ENCODE results near the gene RMND1. TPM values are rescaled to one million over a fixed set of nuclear protein-coding genes. Genes with fewer than 3 reads are reported as not detected.

The RMND1 gene
- total and polyA plus RNA-seq, 2 of the 13 experiments (the other 11 are each of a cell fraction or from before 2014, with no cell fraction given): 34.0 to 72.5 TPM

DNA sequence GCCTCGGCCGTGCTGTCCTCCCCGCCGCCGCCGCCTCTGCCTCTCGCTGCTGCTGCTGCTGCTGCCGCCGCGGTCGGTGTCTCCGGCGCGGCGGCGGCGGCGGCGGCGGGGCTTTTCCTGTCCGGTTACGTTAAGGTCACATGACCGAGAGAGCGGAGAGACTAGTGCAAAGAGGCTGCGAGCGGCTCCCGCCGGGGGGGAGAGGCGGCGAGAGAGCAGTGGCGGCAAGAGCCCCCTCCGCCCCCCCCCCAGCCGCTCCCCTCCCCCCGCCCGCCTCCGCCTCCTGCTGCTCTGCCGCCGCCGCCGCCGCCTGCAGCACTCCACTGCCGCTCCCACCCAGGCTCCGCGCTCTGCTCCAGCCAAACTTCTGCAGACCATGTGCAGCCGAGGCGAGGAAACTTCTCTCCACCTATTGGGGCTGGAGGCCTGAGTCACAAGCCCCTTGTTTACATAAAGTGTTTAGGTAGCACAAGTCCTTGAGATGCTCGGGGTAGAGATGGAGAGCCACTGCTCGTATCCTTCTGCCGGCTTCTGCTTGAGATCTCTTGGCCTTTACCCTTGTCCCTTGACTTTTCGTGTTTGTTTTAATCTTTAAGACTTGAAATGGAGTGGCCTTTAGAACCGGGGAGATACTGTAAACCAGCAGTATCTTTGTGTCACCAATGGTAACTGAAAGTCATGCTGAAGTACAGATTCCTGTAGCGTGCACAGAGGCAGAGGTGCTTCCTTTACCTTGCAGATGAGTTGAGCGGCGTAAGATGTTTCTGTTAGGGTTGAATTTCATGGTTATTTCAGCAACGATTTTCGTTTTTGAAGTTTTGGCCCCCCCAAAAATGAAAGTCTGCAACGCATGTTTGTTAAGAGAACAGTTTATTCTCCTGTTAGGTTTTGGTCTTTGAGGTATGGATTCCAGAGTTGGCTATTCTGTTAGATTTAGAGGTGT is 60.2 kb downstream of the RMND1 start, which contains the start of gene ZBTB2 (continued):
- TF ChIP-seq HIVEP1 (CRISPR knock-in tag; IDR thresholded peaks at IDR 0.05): 0 out of 2 replicates have a peak, but pooled peaks have one; percentile 22
- TF ChIP-seq ZC3H4 (CRISPR knock-in tag; IDR thresholded peaks at IDR 0.05; ENCODE audit: borderline replicate concordance): no peak
- no peak; the same call in 1 of the 2 replicates for TF ChIP-seq HNF4A (CRISPR knock-in tag; IDR thresholded peaks at IDR 0.05)
- no peak for TF ChIP-seq SRF (IDR thresholded peaks at IDR 0.05; ENCODE audit: low read depth, low read length)
- TF ChIP-seq ZNF605 (CRISPR knock-in tag; IDR thresholded peaks at IDR 0.05): no peak
- TF ChIP-seq ZMYM3 (CRISPR knock-in tag; IDR thresholded peaks at IDR 0.05): no peak
- TF ChIP-seq HNRNPH1 (optimal IDR thresholded peaks at IDR 0.05; ENCODE audit: low read depth, low read length): no peak
- TF ChIP-seq ZNF746 (CRISPR knock-in tag; IDR thresholded peaks at IDR 0.05): peak; percentile 55; the same call in 1 of the 2 replicates
- no peak for TF ChIP-seq STAG1 (CRISPR knock-in tag; IDR thresholded peaks at IDR 0.05)
- peak; percentile 33; the same call in 1 of the 2 replicates for TF ChIP-seq ZNF503 (CRISPR knock-in tag; IDR thresholded peaks at IDR 0.05)
- no peak for TF ChIP-seq FOXM1 (CRISPR knock-in tag; IDR thresholded peaks at IDR 0.05)
- TF ChIP-seq EHMT2 (IDR thresholded peaks at IDR 0.05; ENCODE audit: borderline replicate concordance, low read depth, low read length): no peak
- TF ChIP-seq, protein P1, sequence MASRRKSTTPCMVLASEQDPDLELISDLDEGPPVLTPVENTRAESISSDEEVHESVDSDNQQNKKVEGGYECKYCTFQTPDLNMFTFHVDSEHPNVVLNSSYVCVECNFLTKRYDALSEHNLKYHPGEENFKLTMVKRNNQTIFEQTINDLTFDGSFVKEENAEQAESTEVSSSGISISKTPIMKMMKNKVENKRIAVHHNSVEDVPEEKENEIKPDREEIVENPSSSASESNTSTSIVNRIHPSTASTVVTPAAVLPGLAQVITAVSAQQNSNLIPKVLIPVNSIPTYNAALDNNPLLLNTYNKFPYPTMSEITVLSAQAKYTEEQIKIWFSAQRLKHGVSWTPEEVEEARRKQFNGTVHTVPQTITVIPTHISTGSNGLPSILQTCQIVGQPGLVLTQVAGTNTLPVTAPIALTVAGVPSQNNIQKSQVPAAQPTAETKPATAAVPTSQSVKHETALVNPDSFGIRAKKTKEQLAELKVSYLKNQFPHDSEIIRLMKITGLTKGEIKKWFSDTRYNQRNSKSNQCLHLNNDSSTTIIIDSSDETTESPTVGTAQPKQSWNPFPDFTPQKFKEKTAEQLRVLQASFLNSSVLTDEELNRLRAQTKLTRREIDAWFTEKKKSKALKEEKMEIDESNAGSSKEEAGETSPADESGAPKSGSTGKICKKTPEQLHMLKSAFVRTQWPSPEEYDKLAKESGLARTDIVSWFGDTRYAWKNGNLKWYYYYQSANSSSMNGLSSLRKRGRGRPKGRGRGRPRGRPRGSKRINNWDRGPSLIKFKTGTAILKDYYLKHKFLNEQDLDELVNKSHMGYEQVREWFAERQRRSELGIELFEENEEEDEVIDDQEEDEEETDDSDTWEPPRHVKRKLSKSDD (CRISPR knock-in tag; IDR thresholded peaks at IDR 0.05; ENCODE audit: low read depth): peak; percentile 25; the same call in 1 of the 2 replicates
- peak; percentile 93 for TF ChIP-seq MAX (IDR thresholded peaks at IDR 0.05)
- TF ChIP-seq, protein P2, sequence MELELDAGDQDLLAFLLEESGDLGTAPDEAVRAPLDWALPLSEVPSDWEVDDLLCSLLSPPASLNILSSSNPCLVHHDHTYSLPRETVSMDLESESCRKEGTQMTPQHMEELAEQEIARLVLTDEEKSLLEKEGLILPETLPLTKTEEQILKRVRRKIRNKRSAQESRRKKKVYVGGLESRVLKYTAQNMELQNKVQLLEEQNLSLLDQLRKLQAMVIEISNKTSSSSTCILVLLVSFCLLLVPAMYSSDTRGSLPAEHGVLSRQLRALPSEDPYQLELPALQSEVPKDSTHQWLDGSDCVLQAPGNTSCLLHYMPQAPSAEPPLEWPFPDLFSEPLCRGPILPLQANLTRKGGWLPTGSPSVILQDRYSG (CRISPR knock-in tag; IDR thresholded peaks at IDR 0.05): no peak; the same call in 1 of the 2 replicates
- TF ChIP-seq ARID3A (IDR thresholded peaks at IDR 0.05; ENCODE audit: low read depth, low read length): no peak
- no peak for TF ChIP-seq POGZ (CRISPR knock-in tag; IDR thresholded peaks at IDR 0.05)
- TF ChIP-seq NPAS2 (CRISPR knock-in tag; IDR thresholded peaks at IDR 0.05; ENCODE audit: borderline replicate concordance): no peak
- no peak; the same call in 1 of the 2 replicates for TF ChIP-seq THAP11 (CRISPR knock-in tag; IDR thresholded peaks at IDR 0.05)
- TF ChIP-seq ZNF232 (CRISPR knock-in tag; IDR thresholded peaks at IDR 0.05; ENCODE audit: borderline replicate concordance): peak; percentile 37; the same call in 1 of the 2 replicates
- no peak for TF ChIP-seq ZNF431 (CRISPR knock-in tag; IDR thresholded peaks at IDR 0.05; ENCODE audit: borderline replicate concordance, low read depth)
- no peak for TF ChIP-seq ZNF317 (CRISPR knock-in tag; IDR thresholded peaks at IDR 0.05)
- TF ChIP-seq NBN (conservative IDR thresholded peaks at IDR 0.05): no peak

All from HepG2 (cell line).